Naive B cell (primary cell): ENCODE measurements around the gene CFAP161. TPM values are rescaled to one million over a fixed set of nuclear protein-coding genes. Genes with fewer than 3 reads are reported as not detected.

Experiments used
- ATAC-seq, 2 donors: fragments of 150-1000 bp; cut with Tn5 transposase; 2 replicates each; pipeline ENCODE4 v1.10.0; 2021; ENCODE audit warnings: low read depth in 2 of 2, mild to moderate bottlenecking in 2 of 2, moderate library complexity in 2 of 2
- DNase-seq: peaks from one replicate; pipeline ENCODE4 v3.0.0; 2022
- H3K27ac Mint-ChIP-seq, 6 donors: one replicate each; pipeline ENCODE4 v1.8.0; 2020 to 2022; ENCODE audit warnings: mild to moderate bottlenecking in 6 of 6, mixed read lengths in 6 of 6, moderate library complexity in 5 of 6, inconsistent platforms in 2 of 6
- H3K27me3 Mint-ChIP-seq, 3 donors: one replicate each; pipeline ENCODE4 v1.8.0; 2021 to 2022; ENCODE audit warnings: mixed read lengths in 3 of 3, mild to moderate bottlenecking in 1 of 3
- H3K36me3 Mint-ChIP-seq, 2 donors: one replicate each; pipeline ENCODE4 v1.8.0; 2020 to 2022; ENCODE audit warnings: mixed read lengths in 2 of 2, inconsistent platforms in 1 of 2, mild to moderate bottlenecking in 1 of 2
- H3K4me1 Mint-ChIP-seq, 3 donors: one replicate each; pipeline ENCODE4 v1.8.0; 2020 to 2022; ENCODE audit warnings: mixed read lengths in 3 of 3, inconsistent platforms in 1 of 3, mild to moderate bottlenecking in 1 of 3, moderate library complexity in 1 of 3
- H3K4me3 Mint-ChIP-seq, 8 donors: one replicate each; pipeline ENCODE4 v1.8.0; 2020 to 2022; ENCODE audit warnings: mild to moderate bottlenecking in 8 of 8, mixed read lengths in 8 of 8, moderate library complexity in 8 of 8, inconsistent platforms in 2 of 8
- H3K9me3 Mint-ChIP-seq, 7 donors: one replicate each; pipeline ENCODE4 v1.8.0; 2020 to 2022; ENCODE audit warnings: mixed read lengths in 7 of 7, mild to moderate bottlenecking in 5 of 7, inconsistent platforms in 2 of 7, moderate library complexity in 1 of 7
- polyA plus RNA-seq, 6 donors: library from polyadenylated mRNA; unstranded; fragments of 300-500 nt; fragmentation: Illumina TruSeq; gene quantifications; one replicate each; pipeline ENCODE4 v1.2.3, GENCODE V29; 2021; ENCODE audit warnings: low read depth in 6 of 6

Gene CFAP161
- polyA plus RNA-seq, 6 donors from 2014 or later = 0.40 TPM; not detected in 5

GRCh38 chr15:81184188-81184587 is 50.1 kb downstream of the CFAP161 start:
- Mint-ChIP-seq H3K4me1 (no peaks in the 10 kb centered on the region), H3K27me3 (peaks cover 43 to 57% (median 54%) of the 10 kb centered on the region in 3 donors), H3K27ac (no peak overlapping the region), H3K9me3 (peaks cover 0 to 2% (median 0%) of the 10 kb centered on the region in 7 donors), H3K4me3 (no peak overlapping the region), H3K36me3 (no peaks in the 10 kb centered on the region)
- no peak for DNase-seq
- no peak for ATAC-seq

- Mint-ChIP-seq H3K27me3 (peaks cover 43 to 53% (median 50%) of the 10 kb centered on the region in 3 donors), H3K4me3 (no peak overlapping the region), H3K36me3 (no peaks in the 10 kb centered on the region), H3K9me3 (peaks cover 0 to 2% (median 0%) of the 10 kb centered on the region in 7 donors), H3K4me1 (no peaks in the 10 kb centered on the region), H3K27ac (peak overlapping the region in 2 of 6 donors; percentile 27 to 51)
- DNase-seq = no peak
- ATAC-seq = no peak
These were observed 51.7 kb downstream of the CFAP161 start for GRCh38 chr15:81185631-81186295.

- Mint-ChIP-seq H3K4me3 (no peak overlapping the region), H3K27ac (no peak overlapping the region), H3K4me1 (no peaks in the 10 kb centered on the region), H3K36me3 (no peaks in the 10 kb centered on the region), H3K27me3 (peaks cover 34 to 39% (median 37%) of the 10 kb centered on the region in 3 donors), H3K9me3 (peaks cover 0 to 2% (median 0%) of the 10 kb centered on the region in 7 donors)
- DNase-seq (no peak), ATAC-seq (no peak)
These were observed 54.3 kb downstream of the CFAP161 start for GRCh38 chr15:81188354-81188753.

GRCh38 chr15:81189583-81190283 is 55.7 kb downstream of the CFAP161 start:
- Mint-ChIP-seq H3K36me3 (no peaks in the 10 kb centered on the region), H3K4me1 (no peaks in the 10 kb centered on the region), H3K27me3 (peaks cover 24 to 31% (median 30%) of the 10 kb centered on the region in 3 donors), H3K9me3 (peaks cover 0 to 2% (median 0%) of the 10 kb centered on the region in 7 donors), H3K27ac (no peak overlapping the region), H3K4me3 (no peak overlapping the region)
- ATAC-seq (no peak), DNase-seq (no peak)

GRCh38 chr15:81190922-81191507 is 56.9 kb downstream of the CFAP161 start:
- Mint-ChIP-seq H3K27ac (no peak overlapping the region), H3K4me1 (no peaks in the 10 kb centered on the region), H3K9me3 (no peaks in the 10 kb centered on the region), H3K4me3 (no peak overlapping the region), H3K36me3 (no peaks in the 10 kb centered on the region), H3K27me3 (peaks cover 12 to 36% (median 29%) of the 10 kb centered on the region in 3 donors)
- ATAC-seq (no peak), DNase-seq (no peak)

GRCh38 chr15:81191701-81192100 is 57.6 kb downstream of the CFAP161 start:
- H3K4me3 Mint-ChIP-seq = no peak overlapping the region
- ATAC-seq (no peak), DNase-seq (no peak)
- no peak overlapping the region for H3K27ac Mint-ChIP-seq
- H3K36me3 Mint-ChIP-seq = no peaks in the 10 kb centered on the region
- peaks cover 14 to 39% (median 29%) of the 10 kb centered on the region in 3 donors for H3K27me3 Mint-ChIP-seq
- no peaks in the 10 kb centered on the region for H3K9me3 Mint-ChIP-seq
- H3K4me1 Mint-ChIP-seq = no peaks in the 10 kb centered on the region

- DNase-seq = no peak
- ATAC-seq = no peak
- Mint-ChIP-seq H3K27me3 (peaks cover 18 to 36% (median 31%) of the 10 kb centered on the region in 3 donors), H3K4me1 (peaks cover 2 to 8% (median 4%) of the 10 kb centered on the region in 3 donors), H3K4me3 (no peak overlapping the region), H3K36me3 (no peaks in the 10 kb centered on the region), H3K27ac (no peak overlapping the region), H3K9me3 (peaks cover 0 to 2% (median 0%) of the 10 kb centered on the region in 7 donors)
These were observed 60.7 kb downstream of the CFAP161 start for GRCh38 chr15:81194723-81195122.

- Mint-ChIP-seq H3K9me3 (peaks cover 0 to 2% (median 0%) of the 10 kb centered on the region in 7 donors), H3K27me3 (peaks cover 18 to 36% (median 31%) of the 10 kb centered on the region in 3 donors)
- no peak for DNase-seq
These were observed 61.3 kb downstream of the CFAP161 start for GRCh38 chr15:81195339-81195864.

GRCh38 chr15:81196576-81197254 is 62.6 kb downstream of the CFAP161 start, which contains the start of gene IL16:
Gene IL16 (plus strand): TSS chr15:81196879. CDS start chr15:81225400, 28,521 bp downstream.
- no peak for ATAC-seq
- Mint-ChIP-seq H3K9me3 (peaks cover 0 to 2% (median 0%) of the 10 kb centered on the region in 7 donors), H3K4me3 (no peak within 1 kb of the TSS), H3K36me3 (no peaks in the 10 kb centered on the region), H3K4me1 (peaks cover 2 to 9% (median 4%) of the 10 kb centered on the region in 3 donors), H3K27me3 (peaks cover 10 to 36% (median 31%) of the 10 kb centered on the region in 3 donors), H3K27ac (peak within 1 kb of the TSS in 2 of 6 donors; percentile 42 to 43)
- no peak for DNase-seq

More at GRCh38 chr15:81195339-81195864, 61.3 kb downstream of the CFAP161 start:
- H3K27ac Mint-ChIP-seq = no peak overlapping the region
- ATAC-seq = no peak
- H3K4me3 Mint-ChIP-seq = no peak overlapping the region
- H3K36me3 Mint-ChIP-seq = no peaks in the 10 kb centered on the region
- H3K4me1 Mint-ChIP-seq = peaks cover 2 to 9% (median 4%) of the 10 kb centered on the region in 3 donors

GRCh38 chr15:81197255-81197630 is 63.2 kb downstream of the CFAP161 start:
- peaks cover 0 to 2% (median 0%) of the 10 kb centered on the region in 7 donors for H3K9me3 Mint-ChIP-seq
- no peak for ATAC-seq
- no peaks in the 10 kb centered on the region for H3K36me3 Mint-ChIP-seq
- H3K4me1 Mint-ChIP-seq = peaks cover 2 to 9% (median 4%) of the 10 kb centered on the region in 3 donors
- no peak for DNase-seq
- no peak overlapping the region for H3K4me3 Mint-ChIP-seq
- no peak overlapping the region for H3K27ac Mint-ChIP-seq
- H3K27me3 Mint-ChIP-seq = peaks cover 8 to 35% (median 31%) of the 10 kb centered on the region in 3 donors

- Mint-ChIP-seq H3K4me3 (no peak overlapping the region), H3K36me3 (no peaks in the 10 kb centered on the region), H3K27me3 (peaks cover 5 to 30% (median 29%) of the 10 kb centered on the region in 3 donors), H3K9me3 (peaks cover 0 to 2% (median 0%) of the 10 kb centered on the region in 7 donors), H3K27ac (no peak overlapping the region), H3K4me1 (peaks cover 2 to 9% (median 4%) of the 10 kb centered on the region in 3 donors)
- DNase-seq = no peak
- ATAC-seq = no peak
These were observed 63.7 kb downstream of the CFAP161 start for GRCh38 chr15:81197688-81198281.
